Measurements from ENCODE around the gene NHP2. TPM values are rescaled to one million over a fixed set of nuclear protein-coding genes. Genes with fewer than 3 reads are reported as not detected.
"Not testable (repeated sequence)": the region's sequence is repeated elsewhere in the genome, so short reads cannot be mapped to it uniquely, and the experiment has no call there.

The NHP2 gene
- total and polyA plus RNA-seq, 9 of the 15 experiments (the other 6 are each of a cell fraction or from before 2014, with no cell fraction given): 52.8 to 622 (median 144) TPM

GRCh38 chr5:178127300-178128009 lies 26.2 kb downstream of the NHP2 start (continued):
- TF ChIP-seq MTA1 (IDR thresholded peaks at IDR 0.05; ENCODE audit: borderline replicate concordance) (peak; percentile 84), PYGO2 (tag; IDR thresholded peaks at IDR 0.05) (0 out of 2 replicates have a peak, but pooled peaks have one; percentile 66), TBP (optimal IDR thresholded peaks at IDR 0.05; ENCODE audit: low read depth, low read length) (peak; percentile 50), JUND (IDR thresholded peaks at IDR 0.05; ENCODE audit: borderline replicate concordance, low read depth, low read length) (peak; percentile 46; the same call in 1 of the 2 replicates), JUND (tag; IDR thresholded peaks at IDR 0.05; ENCODE audit: borderline replicate concordance, low read depth, low read length) (peak; percentile 56; the same call in 1 of the 3 replicates), CEBPG (tag; conservative IDR thresholded peaks at IDR 0.05 in 1 of 2, IDR thresholded peaks at IDR 0.05 in 1 of 2) (peak; percentile 10 to 59; a peak in 3 of 4 replicates), ZKSCAN8 (CRISPR knock-in tag; IDR thresholded peaks at IDR 0.05) (peak; percentile 97), TOE1 (IDR thresholded peaks at IDR 0.05; ENCODE audit: borderline replicate concordance) (peak; percentile 66; the same call in 1 of the 2 replicates), NCOA4 (IDR thresholded peaks at IDR 0.05; ENCODE audit: partially characterized antibody) (peak; percentile 72), E2F8 (IDR thresholded peaks at IDR 0.05; ENCODE audit: low read depth, partially characterized antibody) (peak; percentile 66), ZNF583 (CRISPR knock-in tag; IDR thresholded peaks at IDR 0.05) (peak; percentile 39; the same call in 1 of the 2 replicates), ETV6 (IDR thresholded peaks at IDR 0.05; ENCODE audit: borderline replicate concordance in 1 of 2, low read depth in 2 of 2, low read length in 1 of 2) (0 out of 4 replicates have a peak, but pooled peaks of 1 of the 2 experiments have one; percentile 37), NUFIP1 (IDR thresholded peaks at IDR 0.05; ENCODE audit: partially characterized antibody) (peak; percentile 55), ARID1B (IDR thresholded peaks at IDR 0.05) (peak; percentile 99), CBX3 (IDR thresholded peaks at IDR 0.05; ENCODE audit: borderline replicate concordance in 1 of 2, low read length in 2 of 2) (peak in 1 of 2 experiments; percentile 57; a peak in 2 of 3 replicates), PTRF (tag; IDR thresholded peaks at IDR 0.05) (0 out of 2 replicates have a peak, but pooled peaks have one; percentile 25), PKNOX1 (IDR thresholded peaks at IDR 0.05) (peak; percentile 83), CTBP1 (IDR thresholded peaks at IDR 0.05; ENCODE audit: borderline replicate concordance) (peak; percentile 65; the same call in 1 of the 2 replicates), SMAD4 (CRISPR knock-in tag; conservative IDR thresholded peaks at IDR 0.05) (peak; percentile 94), TBL1XR1 (IDR thresholded peaks at IDR 0.05; ENCODE audit: low read length in 2 of 2) (peak; percentile 35 to 71; a peak in 2 of 4 replicates), OTX1 (CRISPR knock-in tag; IDR thresholded peaks at IDR 0.05) (0 out of 2 replicates have a peak, but pooled peaks have one; percentile 56), BCOR (IDR thresholded peaks at IDR 0.05) (peak; percentile 99), PHB (CRISPR knock-in tag; IDR thresholded peaks at IDR 0.05) (0 out of 2 replicates have a peak, but pooled peaks have one; percentile 63)
- TF ChIP-seq CEBPG (CRISPR knock-in tag; IDR thresholded peaks at IDR 0.05); TOE1 (CRISPR knock-in tag; IDR thresholded peaks at IDR 0.05; ENCODE audit: borderline replicate concordance, low read depth); ETV6 (CRISPR knock-in tag; IDR thresholded peaks at IDR 0.05; ENCODE audit: borderline replicate concordance): not testable (repeated sequence)

Measured in K562 (cell line).